HG03103 (cell line): Measurements from ENCODE around the gene OR4K17.
"Not testable (repeated sequence)": the region's sequence is repeated elsewhere in the genome, so short reads cannot be mapped to it uniquely, and the experiment has no call there.

Experiments
- ATAC-seq: cut with Tn5 transposase; IDR thresholded peaks from one replicate; pipeline ENCODE4 v1.9.1; 2021; ENCODE audit warnings: low read depth; ENCODE audit not compliant: unreplicated experiment

OR4K17 gene

DNA sequence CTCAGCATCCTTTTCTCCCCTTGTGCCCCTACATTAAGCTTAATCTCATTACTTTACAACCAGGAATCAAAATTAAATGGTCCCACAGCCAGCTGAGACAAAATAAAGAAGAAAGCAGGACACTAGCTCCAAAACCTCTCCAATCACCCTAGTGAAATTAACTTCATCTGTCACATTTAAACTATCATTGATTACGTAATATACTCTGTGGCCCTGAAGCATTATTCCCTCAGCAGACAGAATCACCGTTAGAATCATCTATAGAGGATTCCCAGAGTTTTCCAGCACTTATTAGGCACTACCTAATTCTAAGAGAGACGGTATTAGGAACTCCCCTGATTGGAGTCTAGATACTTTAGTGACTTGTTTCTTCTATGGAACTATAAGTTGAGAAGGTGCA, at the start of gene OR4K17:
Gene OR4K17, plus strand, starts transcription at position 302 of the 400 bp plus-strand sequence. CDS start 6,761 bp downstream, outside the sequence.
- no peak for ATAC-seq

DNA sequence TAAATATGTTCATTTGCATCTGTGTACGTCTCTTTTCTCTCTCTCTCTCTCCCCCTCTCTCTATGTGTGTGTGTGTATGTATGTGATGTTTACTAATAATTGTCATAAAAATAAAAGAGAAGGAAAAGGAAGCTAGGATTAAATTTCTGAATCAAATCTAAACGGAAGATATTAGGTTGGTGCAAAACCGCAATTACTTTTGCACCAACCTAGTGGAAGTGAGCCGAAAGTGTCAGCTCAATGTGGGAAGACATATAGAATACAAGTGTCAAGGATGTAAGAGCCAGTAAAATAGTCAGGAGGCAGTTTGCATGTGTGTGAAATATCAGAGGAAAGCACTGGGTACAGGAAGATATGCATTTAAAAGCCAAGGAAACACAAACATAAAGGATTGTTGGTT, 18.5 kb upstream of the OR4K17 start:
- no peak for ATAC-seq

GRCh38 chr14:20093442-20093841, 17.1 kb upstream of the OR4K17 start:
- no peak for ATAC-seq

GRCh38 chr14:20098926-20099770, 11.4 kb upstream of the OR4K17 start:
- ATAC-seq: not testable (repeated sequence)

DNA sequence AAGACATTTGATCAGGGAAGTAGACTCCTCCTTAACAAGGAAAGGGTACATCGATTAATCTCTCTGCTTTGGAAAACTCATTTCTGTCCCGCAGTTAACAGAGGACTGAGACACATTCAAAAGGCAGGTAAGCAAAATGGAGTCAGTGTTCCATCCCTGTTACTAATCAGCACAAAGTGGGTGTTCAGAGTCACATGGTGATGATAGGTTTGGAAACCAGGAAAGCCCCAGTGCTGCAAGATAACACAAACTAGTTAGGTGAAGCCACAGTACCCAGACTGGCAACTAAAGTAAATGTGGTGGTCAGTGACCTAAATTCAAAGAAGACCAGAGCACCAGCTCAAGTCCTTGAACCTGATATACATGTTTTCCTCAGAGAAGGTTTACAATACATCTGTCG, 1.8 kb downstream of the OR4K17 start:
- ATAC-seq: no peak

DNA sequence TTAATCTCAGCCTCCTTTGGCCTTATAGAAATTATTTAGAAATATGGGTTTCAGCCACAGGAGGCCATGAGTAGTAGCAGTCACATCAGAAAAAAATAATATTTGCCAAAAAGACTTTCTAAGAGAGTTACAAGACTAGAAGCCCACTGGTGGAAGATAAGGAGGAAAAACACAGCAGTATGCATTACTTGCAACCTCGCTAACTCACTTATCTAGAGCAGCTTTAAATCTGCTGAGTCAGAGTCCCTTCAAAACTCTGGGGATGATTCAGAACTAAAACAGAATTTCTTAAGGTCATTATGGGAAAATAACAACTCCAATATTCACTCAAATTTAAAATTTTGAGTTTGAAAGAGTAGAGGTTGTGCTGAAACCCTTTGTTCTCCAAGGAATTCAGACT, 6.2 kb downstream of the OR4K17 start:
- no peak for ATAC-seq

DNA sequence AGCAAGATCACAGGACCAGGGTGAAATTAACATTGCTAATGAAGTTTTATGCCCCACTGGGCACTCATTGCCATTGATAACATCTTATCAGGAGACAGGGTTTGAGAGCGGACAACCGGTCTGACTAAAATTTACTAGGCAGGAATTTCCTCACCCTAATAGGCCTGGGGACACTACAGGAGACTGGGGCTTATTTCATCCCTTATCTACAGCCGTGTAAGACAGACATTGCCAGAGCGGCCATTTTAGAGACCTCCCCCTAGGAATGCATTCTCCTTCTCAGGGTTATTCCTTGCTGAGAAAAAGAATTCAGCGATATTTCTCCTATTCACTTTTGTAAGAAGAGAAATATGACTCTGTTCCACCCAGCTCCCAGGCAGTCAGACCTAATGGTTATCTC, 8.3 kb downstream of the OR4K17 start:
- ATAC-seq: no peak

- no peak for ATAC-seq
Measured at GRCh38 chr14:20138520-20138919, 28.0 kb downstream of the OR4K17 start, which contains the start of gene OR4N5. Gene OR4N5 (plus strand): TSS chr14:20138820. CDS start chr14:20143736, 4,916 bp downstream.

DNA sequence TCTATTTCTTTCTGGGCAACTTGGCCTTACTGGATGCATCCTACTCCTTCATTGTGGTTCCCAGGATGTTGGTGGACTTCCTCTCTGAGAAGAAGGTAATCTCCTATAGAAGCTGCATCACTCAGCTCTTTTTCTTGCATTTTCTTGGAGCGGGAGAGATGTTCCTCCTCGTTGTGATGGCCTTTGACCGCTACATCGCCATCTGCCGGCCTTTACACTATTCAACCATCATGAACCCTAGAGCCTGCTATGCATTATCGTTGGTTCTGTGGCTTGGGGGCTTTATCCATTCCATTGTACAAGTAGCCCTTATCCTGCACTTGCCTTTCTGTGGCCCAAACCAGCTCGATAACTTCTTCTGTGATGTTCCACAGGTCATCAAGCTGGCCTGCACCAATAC, 33.4 kb downstream of the OR4K17 start:
- ATAC-seq: no peak

GRCh38 chr14:20144820-20145219, 34.3 kb downstream of the OR4K17 start:
- ATAC-seq: no peak

DNA sequence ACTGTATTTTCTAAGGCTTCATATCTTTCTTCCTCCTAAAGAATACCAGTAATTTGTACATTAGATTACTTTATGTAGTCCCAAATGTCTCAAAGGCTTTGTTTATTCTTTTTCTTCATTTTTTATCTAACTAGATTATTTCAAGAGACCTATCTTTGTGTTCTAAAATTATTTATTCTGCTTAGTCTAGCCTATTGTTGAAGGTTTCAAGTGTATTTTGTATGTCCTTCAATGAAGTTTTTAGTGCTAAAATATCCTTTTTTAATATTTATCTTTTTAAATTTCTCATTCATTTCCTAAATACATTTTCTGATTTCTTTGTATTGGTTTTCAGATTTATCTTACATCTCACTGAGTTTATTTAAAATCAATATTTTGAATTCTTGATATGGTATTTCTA, 53.9 kb downstream of the OR4K17 start:
- ATAC-seq: no peak

GRCh38 chr14:20167091-20167490, 56.6 kb downstream of the OR4K17 start:
- ATAC-seq: no peak

GRCh38 chr14:20169852-20170251, 59.3 kb downstream of the OR4K17 start:
- ATAC-seq: not testable (repeated sequence)
